GM04504 (cell line): ENCODE measurements around the gene VAT1.
"Not testable (repeated sequence)": the region's sequence is repeated elsewhere in the genome, so short reads cannot be mapped to it uniquely, and the experiment has no call there.

Source experiments
- DNase-seq: peaks from one replicate; pipeline ENCODE4 v3.0.0-alpha.2; 2012; ENCODE audit warnings: low read depth

VAT1 gene

DNA sequence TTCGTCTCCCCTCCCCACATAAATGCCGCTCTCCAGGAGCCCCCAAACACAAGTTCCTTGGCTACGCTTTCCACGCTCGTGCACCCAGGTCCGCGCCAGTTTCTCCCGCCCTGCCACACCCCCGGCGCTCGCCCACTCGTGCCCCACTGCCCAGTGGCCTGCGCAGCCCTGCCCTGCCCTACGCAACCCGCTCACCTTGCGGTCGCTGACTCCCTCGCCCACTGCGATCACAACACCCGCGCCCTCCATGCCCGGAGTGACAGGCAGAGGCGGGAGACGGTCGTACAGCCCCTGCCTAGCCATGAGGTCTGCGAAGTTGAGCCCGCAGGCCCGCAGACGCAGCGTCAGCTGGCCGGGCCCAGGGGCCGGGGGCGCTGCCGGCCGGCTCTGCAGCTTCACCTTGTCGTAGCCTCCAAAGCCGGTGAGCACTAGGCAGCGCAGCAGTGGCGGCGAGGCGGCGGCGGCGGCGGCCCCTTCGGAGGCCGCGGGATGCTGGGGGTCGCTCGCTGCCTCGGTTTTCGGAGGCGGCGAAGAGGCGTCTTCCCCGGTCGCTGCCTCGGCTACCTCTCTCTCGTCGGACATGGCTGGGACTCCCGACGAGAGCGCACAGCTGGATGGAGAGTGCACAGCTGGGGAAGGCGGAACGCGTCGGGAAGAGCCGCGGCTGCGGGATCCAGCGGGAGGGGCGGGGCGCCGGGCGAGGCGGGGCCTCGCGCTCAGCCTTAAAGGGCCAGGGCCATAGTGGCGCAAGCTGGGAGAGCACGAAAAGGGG is at the start of gene VAT1:
Gene VAT1 (minus strand): TSS at position 645 of the 772 bp plus-strand sequence. CDS start 63 bp downstream, at position 582.
- DNase-seq: peak; percentile 48

DNA sequence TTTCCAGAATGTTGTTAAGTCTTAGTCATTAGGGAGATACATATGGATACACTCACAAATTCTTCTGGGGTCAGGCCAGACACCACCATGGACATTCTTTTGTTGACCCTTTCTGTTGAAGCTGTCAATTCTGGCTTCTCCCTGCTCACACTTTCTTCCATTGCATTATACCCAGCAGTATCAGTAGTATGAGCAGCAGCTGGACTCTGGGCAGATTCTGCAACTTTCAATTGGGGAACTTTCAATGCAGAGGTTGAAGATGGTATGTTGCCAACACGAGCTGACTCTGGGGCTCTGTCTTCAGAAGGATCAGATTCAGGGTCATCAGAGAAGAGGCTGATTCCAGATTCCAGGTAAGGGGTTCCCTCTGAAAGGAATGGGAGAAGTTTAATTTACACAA is 48.7 kb upstream of the VAT1 start:
- DNase-seq: no peak

DNA sequence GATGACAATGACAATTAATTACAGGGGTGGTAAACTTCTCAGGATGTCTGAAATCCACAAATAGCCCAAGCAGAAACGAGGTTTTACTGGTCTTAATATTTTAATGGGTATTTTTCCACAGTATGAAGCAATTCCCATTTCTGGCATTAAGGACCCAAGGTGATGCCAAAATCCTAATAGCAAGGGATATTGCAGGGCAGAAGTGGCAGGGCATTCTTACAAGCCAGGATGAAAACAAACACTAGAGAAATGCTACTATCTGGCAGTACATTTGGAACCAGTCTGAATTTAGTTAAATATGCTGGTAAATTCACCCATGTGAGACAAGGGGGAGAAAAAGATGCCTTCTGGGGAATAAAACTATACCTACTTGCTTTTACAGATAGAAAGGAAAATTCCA is 48.1 kb upstream of the VAT1 start:
- DNase-seq: no peak

DNA sequence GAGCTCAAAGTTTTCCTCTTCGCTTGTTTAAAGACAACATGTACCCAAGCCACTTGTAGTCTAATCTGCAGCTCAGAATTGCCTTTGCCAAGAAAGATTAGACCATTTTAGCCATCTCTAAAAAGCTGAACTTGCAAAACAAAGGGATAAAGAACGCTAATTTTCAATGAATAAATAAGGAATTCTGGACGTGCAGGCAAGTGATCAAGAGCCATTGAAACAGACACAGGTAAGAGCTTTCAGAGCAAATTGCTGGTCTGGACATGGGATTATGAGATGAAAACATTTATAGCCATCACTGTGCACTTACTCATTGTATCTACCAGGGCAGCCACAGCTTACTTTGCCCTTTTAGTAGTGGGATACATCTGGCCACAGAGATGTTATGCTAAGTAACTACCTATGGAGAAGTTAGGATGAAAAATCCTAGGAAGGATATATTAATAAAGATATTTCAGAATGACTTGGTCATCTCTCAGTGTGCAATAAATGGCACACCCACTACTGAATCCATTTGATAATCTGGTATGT is 47.2 kb upstream of the VAT1 start:
- DNase-seq: no peak

DNA sequence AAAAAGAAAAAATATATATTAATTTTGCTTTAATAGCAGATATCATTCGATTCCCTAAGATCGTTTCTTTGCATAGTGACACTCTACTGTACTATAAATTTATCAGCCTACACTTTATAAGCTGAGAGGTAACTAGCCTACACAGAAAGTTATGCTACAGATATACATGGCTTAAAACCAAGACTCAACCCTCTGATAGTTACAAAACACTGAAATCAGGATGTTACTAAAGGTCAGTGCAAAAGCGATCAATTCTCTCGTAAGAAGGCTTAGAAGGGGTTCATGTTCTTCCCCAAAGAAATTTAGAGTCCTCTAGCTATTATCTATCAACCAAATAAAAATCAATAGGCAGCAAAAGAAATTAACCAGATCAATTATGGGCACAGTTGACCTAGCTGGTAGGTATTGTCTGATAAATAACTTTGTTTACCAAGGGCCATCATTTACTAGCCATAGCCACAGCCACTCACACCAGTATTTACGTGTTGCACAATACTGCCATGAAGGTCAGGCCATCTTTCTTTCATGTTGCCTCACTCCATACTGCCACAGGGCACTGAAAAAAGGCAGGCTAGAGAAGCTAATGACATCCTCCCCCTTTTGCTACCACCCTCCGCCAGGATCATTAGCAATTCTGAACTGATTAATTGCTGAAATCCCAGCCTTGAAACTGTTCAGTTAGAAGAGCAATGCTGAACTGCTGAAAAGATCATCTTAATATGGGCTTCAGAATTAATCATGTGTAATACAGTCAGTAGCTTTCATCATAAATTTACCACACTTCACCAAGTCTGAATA is 46.6 kb upstream of the VAT1 start:
- DNase-seq: no peak

DNA sequence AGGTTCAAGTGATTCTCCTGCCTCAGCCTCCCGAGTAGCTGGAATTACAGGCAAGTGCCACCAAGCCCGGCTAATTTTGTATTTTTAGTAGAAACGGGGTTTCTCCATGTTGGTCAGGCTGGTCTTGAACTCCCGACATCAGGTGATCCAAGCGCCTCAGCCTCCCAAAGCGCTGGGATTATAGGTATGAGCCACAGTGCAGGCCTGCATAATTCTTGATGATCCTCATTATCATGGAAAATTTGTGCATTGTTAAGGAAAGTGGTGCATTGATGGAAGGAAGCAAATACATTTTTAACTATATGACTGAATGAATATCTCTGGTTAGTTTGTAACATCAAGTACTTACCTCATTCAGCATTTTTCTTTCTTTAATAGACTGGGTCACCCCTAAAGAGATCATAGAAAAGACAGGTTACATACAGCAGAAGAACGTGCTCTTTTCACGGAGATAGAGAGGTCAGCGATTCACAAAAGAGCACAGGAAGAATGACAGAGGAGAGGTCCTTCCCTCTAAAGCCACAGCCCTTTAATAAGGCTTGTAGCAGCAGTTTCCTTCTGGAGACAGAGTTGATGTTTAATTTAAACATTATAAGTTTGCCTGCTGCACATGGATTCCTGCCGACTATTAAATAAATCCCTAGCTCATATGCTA is 40.9 kb upstream of the VAT1 start:
- no peak for DNase-seq

DNA sequence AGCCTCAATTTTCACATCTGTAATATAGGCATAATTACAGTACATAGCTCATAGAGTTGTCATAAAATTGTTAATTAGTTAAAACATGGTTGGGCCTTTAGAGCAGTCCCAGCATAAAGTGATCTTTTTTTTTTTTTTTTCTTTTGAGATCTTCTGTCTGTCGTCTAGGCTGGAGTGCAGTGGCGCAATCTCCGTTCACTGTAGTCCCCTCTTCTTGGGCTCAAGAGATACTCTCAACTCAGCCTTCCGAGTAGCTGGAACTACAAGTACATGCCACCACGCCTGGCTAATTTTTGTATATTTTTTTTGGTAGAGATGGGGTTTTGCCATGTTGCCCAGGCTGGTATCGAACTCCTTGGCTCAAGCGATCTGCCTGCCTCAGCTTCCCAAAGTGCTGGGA is 33.9 kb upstream of the VAT1 start:
- no peak for DNase-seq

DNA sequence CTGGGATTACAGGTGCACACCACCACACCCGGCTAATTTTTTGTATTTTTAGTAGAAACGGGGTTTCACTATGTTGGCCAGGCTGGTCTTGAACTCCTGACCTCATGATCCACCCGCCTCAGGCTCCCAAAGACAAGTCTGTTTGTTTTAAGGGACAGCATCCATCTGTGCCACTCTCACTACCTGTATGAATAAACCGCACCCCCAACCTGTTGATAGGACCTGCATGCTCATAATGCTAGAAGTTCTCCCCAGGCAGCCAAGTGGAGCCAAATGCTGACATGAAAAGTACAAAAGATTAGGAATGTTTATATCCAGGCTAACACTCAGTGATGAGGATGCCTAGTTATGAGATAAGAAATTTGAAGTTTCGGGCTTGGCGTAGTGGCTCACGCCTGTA is 30.8 kb upstream of the VAT1 start:
- DNase-seq: not testable (repeated sequence)

DNA sequence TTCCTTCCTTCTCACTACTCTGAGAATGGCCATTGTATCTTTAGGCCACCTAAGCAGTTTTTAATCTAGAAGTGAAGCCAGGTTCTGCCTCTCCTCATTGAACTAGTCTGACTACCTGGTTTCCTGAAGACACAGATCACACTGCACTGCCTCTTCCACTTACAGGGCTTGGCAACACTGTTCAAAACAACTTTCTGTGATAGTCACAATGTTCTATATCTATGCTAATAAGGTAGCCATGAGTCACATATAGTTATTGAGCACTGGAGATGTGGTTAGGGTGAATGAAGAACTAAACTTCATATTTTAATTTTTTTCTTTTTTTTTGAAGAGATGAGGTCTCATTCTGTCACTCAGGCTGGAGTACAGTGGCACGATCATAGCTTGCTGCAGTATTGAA is 29.8 kb upstream of the VAT1 start:
- no peak for DNase-seq

DNA sequence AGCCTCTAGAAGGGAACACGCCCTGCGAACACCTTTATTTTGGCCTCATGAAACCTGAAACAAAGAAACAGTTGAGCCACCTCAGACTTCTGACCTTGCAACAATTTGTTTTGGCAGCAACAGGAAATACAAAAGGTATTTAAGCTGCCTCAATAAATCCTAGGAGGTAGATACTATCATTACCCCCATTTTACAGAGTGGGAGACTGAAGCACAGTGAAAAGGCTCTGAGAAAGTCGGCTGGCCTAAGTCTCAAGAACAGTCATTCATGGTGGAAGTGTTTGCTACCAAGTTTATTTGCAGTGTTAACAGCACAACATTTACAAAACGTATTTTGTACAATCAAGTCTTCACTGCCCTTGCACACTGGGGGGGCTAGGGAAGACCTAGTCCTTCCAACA is 21.8 kb upstream of the VAT1 start:
- no peak for DNase-seq

DNA sequence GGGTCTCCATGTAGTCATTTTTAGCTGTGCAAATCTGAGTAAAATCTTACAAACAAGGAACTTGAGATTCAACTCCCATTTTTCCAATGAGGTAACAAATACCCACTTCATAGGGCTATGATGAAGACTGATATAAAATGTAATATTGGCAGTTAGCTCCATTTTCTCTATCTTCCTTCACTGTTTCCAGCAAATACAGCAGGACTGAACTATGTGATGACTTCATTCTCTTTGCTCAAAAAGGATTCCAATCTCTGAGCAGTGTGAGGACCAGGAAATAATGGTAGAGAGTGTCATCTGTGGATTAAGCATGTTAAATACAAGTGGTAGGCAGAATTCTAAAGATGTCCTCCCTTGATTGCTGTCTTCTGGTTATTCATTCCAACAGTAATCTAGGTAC is 21.1 kb upstream of the VAT1 start:
- DNase-seq: no peak

DNA sequence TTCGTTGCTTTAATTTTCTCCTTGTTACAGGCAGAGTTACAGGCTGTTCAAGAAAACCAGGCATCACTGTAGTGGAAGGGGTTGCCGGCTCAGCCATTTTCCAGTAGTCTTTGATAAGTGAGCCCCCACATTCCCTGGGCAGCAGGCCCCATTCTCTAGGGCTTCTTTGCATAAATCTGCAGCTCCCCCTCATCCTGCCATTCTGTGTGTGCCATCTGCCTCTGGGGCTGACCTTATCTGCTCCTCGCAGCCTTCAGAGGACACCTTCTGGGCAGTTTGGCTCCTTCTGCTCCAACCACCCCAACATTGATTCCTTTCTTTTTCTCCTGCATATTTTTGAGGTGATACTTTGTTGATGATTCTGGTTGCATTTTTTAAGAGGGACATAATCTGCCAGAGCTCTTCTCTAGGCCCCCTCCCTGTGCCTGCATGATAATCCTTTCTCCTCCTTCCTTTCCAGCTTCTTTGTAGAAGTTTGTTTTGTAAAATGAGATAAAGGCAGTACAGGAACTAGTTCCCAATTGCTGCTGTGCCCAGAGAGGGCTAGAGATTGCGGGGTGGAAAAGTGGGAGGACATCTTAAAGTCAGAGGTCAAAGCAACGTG is 19.9 kb upstream of the VAT1 start:
- DNase-seq: no peak

DNA sequence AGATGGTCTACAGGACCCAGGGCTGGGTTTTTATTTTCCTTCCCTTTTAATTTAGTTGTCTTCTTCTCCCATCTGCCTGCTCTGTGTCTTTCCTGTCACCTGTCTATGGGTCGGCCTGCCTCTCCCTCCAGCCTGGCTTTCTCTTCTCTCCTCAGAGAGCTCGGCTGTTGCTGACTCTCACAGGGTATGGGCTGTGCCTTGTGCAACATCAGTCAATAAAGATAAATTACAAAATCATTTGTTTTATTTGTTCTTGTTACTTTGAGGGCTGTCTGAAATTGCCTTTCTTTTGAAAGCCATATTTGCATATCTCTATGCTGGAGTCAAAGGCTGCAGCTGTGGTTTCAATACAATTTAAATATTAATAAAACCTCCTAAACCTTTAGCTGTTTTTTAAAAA is 18.5 kb upstream of the VAT1 start:
- DNase-seq: no peak

DNA sequence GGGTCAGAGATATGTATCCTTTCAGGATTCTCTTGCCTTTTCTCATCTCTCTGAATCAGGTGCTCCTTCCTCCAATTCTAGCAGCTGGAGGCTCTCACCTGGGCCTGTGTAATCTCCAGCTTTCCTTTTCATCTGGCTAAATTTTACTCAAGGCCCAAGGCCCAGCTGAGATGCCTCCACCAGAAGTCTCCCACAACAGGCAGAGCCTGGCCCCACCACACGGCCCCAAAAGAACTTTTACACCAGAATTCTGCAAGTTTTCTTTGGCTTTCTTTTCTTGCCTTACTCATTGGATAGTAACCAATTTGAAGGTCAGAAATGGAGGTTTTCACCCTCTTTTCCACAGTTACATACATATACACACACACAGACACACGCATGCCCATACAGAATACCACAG is 17.5 kb upstream of the VAT1 start:
- DNase-seq: no peak

DNA sequence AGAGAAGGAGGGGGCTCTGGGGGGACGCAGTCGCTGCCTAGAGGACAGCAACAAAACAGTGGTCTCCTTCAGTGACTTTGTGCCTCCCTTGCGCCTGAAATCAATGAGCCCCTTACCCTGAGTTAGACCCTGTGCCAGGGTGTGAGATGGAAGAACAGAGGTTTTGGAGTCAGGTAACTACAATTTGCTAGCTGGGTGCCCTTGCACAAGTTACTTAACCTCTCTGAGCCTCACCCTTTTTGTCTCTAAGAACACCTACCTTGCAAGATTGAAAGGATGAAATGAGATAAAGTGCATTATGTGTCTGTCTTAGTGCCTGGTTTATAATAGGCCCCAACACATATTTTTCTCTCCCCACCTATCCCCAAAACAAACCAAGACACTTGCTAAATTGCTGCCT is 12.7 kb upstream of the VAT1 start:
- DNase-seq: no peak

DNA sequence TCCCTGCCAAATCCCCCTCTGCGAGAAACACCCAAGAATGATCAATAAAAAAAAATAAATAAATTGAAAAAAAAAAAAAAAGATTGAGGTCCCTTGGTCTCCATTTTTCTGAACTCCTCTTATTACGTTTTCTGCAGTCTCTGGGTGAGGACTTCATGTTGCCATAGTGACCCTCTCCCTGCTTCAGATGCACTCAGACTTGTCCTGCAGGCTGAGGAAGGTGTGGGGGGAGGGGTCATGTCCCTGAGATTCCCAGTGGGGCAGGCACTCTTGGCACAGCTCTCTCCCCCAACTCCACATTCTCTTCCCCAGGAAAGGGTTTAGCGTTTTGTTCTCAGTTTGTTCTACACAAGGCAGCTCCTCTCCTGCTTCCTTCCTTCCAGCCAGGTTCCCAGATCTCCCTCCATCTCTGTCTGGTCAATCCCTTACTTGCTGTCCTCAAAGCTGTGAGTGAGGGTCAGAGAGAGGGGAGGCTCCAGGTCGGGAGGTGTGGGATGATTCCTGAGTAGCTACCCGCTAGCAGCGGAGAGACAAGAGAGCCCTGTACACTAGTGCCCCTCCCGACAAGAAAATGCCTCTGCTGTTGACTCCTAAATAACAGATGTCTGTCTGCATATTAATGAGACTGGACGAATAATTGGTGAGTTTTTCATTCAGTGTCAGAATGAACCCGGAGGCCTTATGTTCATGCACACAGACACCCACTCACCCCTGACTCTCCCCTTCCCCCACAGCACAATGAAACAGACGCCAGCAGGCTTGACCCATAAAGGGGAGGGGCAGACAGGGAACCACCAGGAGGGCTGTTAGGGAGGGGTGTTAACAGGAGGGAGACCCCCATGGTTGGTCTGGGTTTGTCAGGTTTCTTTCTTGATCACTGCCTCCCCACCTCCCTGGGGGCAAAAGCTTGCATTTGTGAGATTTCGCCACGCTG is 12.0 kb upstream of the VAT1 start:
- DNase-seq: no peak

DNA sequence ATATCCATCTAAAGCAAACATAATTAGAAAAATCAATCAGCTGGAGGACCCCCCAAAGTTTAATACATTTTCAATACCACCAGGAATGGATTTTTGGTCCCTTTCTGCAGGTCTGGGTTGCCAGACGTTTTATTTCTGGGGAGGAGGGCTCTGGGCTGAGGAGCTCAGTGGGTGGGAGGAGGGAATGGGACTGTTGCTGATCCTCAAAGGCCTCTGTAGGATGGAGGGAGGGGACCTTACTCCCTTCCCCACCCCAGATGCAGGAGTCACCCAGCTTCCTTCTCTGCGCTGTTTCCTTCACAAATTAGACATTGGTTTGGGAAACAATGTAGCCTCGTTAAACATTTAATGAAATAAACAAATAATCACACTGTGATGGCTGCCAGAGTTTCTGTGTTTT is 9.5 kb upstream of the VAT1 start:
- DNase-seq: no peak

DNA sequence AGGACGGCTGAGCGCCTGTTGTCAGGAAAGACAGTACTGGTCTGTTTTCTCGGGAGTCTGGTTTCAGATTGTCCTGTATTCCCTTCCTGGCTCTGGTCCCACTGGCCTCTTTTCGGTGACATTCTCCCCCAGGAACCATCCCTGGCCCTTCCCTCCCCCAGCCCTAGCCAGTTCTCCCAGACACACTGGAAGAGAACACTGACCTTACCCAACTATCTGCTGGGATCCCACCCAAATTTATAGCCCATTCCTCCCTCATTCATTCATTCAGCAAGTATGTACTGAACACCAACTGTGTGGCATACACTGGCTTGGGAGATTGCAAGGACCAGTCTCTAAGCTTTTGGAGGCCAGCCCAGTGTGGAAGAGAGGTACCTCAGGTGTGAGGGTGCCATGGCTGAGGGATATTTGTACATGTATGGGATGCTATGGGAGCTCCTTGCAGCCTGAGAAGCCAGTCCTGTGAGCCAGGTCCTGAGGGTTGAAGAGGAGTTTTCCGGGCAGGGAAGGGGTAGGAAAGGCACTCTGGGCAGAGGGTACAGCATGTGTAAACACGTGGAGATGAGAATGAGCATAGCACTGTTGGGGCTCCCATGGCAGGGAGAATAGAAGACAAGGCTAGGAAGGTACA is 8.1 kb upstream of the VAT1 start:
- DNase-seq: no peak

DNA sequence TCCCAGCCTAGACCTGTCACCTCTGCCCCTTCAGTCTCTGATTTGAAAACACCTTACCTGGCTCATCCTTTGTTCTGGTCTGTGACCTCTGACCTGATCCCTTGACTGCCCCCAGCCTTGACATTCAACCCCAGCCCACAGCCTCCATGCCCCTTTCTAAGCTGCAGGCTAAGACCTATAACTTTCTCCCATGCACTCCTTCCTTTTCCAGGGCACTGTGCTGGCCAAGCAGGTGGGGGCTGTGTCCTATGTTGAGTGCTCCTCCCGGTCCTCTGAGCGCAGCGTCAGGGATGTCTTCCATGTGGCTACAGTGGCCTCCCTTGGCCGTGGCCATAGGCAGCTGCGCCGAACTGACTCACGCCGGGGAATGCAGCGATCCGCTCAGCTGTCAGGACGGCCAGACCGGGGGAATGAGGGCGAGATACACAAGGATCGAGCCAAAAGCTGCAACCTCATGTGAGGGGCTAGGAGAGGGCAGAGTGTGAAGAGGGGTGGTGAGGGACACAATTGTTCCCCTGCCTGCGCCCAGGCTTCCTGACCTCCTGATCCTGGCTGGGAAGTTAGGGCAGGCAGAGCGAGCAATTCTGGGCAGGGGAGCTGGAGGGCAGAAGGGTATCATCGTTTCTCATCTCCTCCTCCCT is 6.2 kb upstream of the VAT1 start:
- no peak for DNase-seq
